ENCODE results near the gene HPCAL1. TPM values are rescaled to one million over a fixed set of nuclear protein-coding genes. Genes with fewer than 3 reads are reported as not detected.

The HPCAL1 gene
- polyA plus RNA-seq, 1 donor from 2014 or later, result 63.4 TPM

GRCh38 chr2:10469955-10470608 lies 167.4 kb downstream of the HPCAL1 start:
- no peaks in the 10 kb centered on the region for H3K9me2 ChIP-seq (ENCODE audit: insufficient read depth, low read length)
- no peak overlapping the region for H3K4me2 ChIP-seq (ENCODE audit: low read length)
- H3K9ac ChIP-seq (ENCODE audit: low read length), result no peak overlapping the region
- no peak overlapping the region for H3K27ac ChIP-seq (ENCODE audit: low read length)
- no peaks in the 10 kb centered on the region for H3K27me3 ChIP-seq (ENCODE audit: insufficient read depth, low read depth, low read length)
- no peak overlapping the region for H3K4me3 ChIP-seq (ENCODE audit: low read length)
- no peaks in the 10 kb centered on the region for H4K20me1 ChIP-seq (ENCODE audit: insufficient read depth)
- TF ChIP-seq MXI1 (conservative IDR thresholded peaks at IDR 0.05; ENCODE audit: poor library complexity, severe bottlenecking) (no peak), EZH2 (IDR thresholded peaks at IDR 0.05; ENCODE audit: borderline replicate concordance, insufficient read depth, low read length, poor library complexity, severe bottlenecking) (no peak), REST (IDR thresholded peaks at IDR 0.05; ENCODE audit: borderline replicate concordance) (no peak), RAD21 (conservative IDR thresholded peaks at IDR 0.05) (no peak), TAF1 (IDR thresholded peaks at IDR 0.05; ENCODE audit: low read depth) (no peak), POLR2AphosphoS5 (IDR thresholded peaks at IDR 0.05) (no peak), SMC3 (conservative IDR thresholded peaks at IDR 0.05; ENCODE audit: poor library complexity) (no peak), EP300 (conservative IDR thresholded peaks at IDR 0.05; ENCODE audit: poor library complexity, severe bottlenecking) (no peak)
- TF ChIP-seq, protein P1, sequence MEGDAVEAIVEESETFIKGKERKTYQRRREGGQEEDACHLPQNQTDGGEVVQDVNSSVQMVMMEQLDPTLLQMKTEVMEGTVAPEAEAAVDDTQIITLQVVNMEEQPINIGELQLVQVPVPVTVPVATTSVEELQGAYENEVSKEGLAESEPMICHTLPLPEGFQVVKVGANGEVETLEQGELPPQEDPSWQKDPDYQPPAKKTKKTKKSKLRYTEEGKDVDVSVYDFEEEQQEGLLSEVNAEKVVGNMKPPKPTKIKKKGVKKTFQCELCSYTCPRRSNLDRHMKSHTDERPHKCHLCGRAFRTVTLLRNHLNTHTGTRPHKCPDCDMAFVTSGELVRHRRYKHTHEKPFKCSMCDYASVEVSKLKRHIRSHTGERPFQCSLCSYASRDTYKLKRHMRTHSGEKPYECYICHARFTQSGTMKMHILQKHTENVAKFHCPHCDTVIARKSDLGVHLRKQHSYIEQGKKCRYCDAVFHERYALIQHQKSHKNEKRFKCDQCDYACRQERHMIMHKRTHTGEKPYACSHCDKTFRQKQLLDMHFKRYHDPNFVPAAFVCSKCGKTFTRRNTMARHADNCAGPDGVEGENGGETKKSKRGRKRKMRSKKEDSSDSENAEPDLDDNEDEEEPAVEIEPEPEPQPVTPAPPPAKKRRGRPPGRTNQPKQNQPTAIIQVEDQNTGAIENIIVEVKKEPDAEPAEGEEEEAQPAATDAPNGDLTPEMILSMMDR (IDR thresholded peaks at IDR 0.05; ENCODE audit: poor library complexity, severe bottlenecking), result no peak
- no peaks in the 10 kb centered on the region for H3K36me3 ChIP-seq (ENCODE audit: insufficient read depth, low read length)
- no peaks in the 10 kb centered on the region for H3K79me2 ChIP-seq (replicated peaks; ENCODE audit: insufficient read depth, low read length)
- H3F3A ChIP-seq (ENCODE audit: insufficient read depth, low read length, poor library complexity, severe bottlenecking), result no peaks in the 10 kb centered on the region
- H2AFZ ChIP-seq (ENCODE audit: low read depth, low read length), result no peak overlapping the region
- H3K9me3 ChIP-seq (ENCODE audit: low read length), result no peaks in the 10 kb centered on the region

DNA sequence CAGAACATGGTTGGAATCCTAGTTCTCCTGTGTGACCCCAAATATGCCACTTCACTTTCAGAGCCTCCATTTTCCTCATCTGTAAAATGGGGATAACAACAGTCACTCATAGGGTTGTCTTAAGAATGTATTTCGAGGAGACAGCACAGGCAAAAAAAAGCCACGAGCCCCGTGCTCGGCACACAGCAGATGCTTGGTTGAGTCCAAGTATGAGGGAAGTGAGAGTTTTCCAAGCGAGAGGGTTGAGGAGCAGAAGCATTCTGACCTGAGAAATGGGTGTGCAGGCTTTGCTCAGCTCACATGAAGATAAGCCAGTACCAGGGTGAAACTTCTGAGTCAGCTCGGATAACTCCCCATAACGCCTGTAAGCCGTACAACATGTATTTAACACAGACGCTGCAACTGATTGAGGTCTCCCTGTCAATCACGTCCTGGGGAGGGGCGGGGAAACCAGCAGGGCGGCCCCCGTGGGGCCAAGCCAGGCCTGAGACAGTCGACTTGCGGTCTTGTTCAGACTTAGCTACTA lies 168.4 kb downstream of the HPCAL1 start:
- no peak overlapping the region for H2AFZ ChIP-seq (ENCODE audit: low read depth, low read length)
- no peak overlapping the region for H3K4me2 ChIP-seq (ENCODE audit: low read length)
- no peaks in the 10 kb centered on the region for H3K79me2 ChIP-seq (replicated peaks; ENCODE audit: insufficient read depth, low read length)
- no peaks in the 10 kb centered on the region for H3K36me3 ChIP-seq (ENCODE audit: insufficient read depth, low read length)
- no peaks in the 10 kb centered on the region for H4K20me1 ChIP-seq (ENCODE audit: insufficient read depth)
- no peaks in the 10 kb centered on the region for H3F3A ChIP-seq (ENCODE audit: insufficient read depth, low read length, poor library complexity, severe bottlenecking)
- TF ChIP-seq POLR2AphosphoS5 (IDR thresholded peaks at IDR 0.05), result no peak
- TF ChIP-seq REST (IDR thresholded peaks at IDR 0.05; ENCODE audit: borderline replicate concordance), result no peak
- TF ChIP-seq, protein P1 (IDR thresholded peaks at IDR 0.05; ENCODE audit: poor library complexity, severe bottlenecking), result no peak
- TF ChIP-seq MXI1 (conservative IDR thresholded peaks at IDR 0.05; ENCODE audit: poor library complexity, severe bottlenecking), result no peak
- no peak for TF ChIP-seq RAD21 (conservative IDR thresholded peaks at IDR 0.05)
- no peaks in the 10 kb centered on the region for H3K9me2 ChIP-seq (ENCODE audit: insufficient read depth, low read length)
- H3K27me3 ChIP-seq (ENCODE audit: insufficient read depth, low read depth, low read length), result no peaks in the 10 kb centered on the region
- H3K9ac ChIP-seq (ENCODE audit: low read length), result no peak overlapping the region
- H3K9me3 ChIP-seq (ENCODE audit: low read length), result no peaks in the 10 kb centered on the region
- H3K27ac ChIP-seq (ENCODE audit: low read length), result no peak overlapping the region
- H3K4me3 ChIP-seq (ENCODE audit: low read length), result no peak overlapping the region
